Glutamatergic neuron (in vitro differentiated cells): ENCODE measurements around the gene HELT. TPM values are rescaled to one million over a fixed set of nuclear protein-coding genes. Genes with fewer than 3 reads are reported as not detected.

Experiments
- DNase-seq: peaks from one replicate; pipeline ENCODE4 v3.0.0; 2022
- H3K27ac Mint-ChIP-seq: one replicate; pipeline ENCODE4 v1.8.0; 2020; ENCODE audit warnings: mild to moderate bottlenecking, mixed read lengths, inconsistent platforms; ENCODE audit not compliant: unreplicated experiment
- H3K27me3 Mint-ChIP-seq: one replicate; pipeline ENCODE4 v1.8.0; 2020; ENCODE audit warnings: mild to moderate bottlenecking, moderate library complexity, mixed read lengths, inconsistent platforms; ENCODE audit not compliant: unreplicated experiment
- H3K36me3 Mint-ChIP-seq: one replicate; pipeline ENCODE4 v1.8.0; 2020; ENCODE audit warnings: mild to moderate bottlenecking, mixed read lengths, inconsistent platforms; ENCODE audit not compliant: unreplicated experiment
- H3K4me1 Mint-ChIP-seq: one replicate; pipeline ENCODE4 v1.8.0; 2020; ENCODE audit warnings: mild to moderate bottlenecking, low read depth, mixed read lengths, inconsistent platforms; ENCODE audit not compliant: unreplicated experiment
- H3K4me3 Mint-ChIP-seq: one replicate; pipeline ENCODE4 v1.8.0; 2020; ENCODE audit warnings: mild to moderate bottlenecking, mixed read lengths, inconsistent platforms; ENCODE audit not compliant: unreplicated experiment
- H3K9me3 Mint-ChIP-seq: one replicate; pipeline ENCODE4 v1.8.0; 2020; ENCODE audit warnings: mild to moderate bottlenecking, moderate library complexity, mixed read lengths, inconsistent platforms; ENCODE audit not compliant: unreplicated experiment
- CTCF ChIP-seq: fragments of 200-600 bp; sonication (generic); IDR thresholded peaks from one replicate; pipeline ENCODE4 v1.5.0; 2021; ENCODE audit not compliant: partially characterized antibody, unreplicated experiment
- total RNA-seq: library from RNA; stranded (reverse); fragmentation: NEBNext Ultra II Directional; extraction: Animal tissue kit (Norgen Biotek cat#: 25700); gene quantifications from one replicate; pipeline ENCODE4 v1.2.1, GENCODE V29; 2021; ENCODE audit not compliant: unreplicated experiment

The HELT gene
- total RNA-seq, 1 donor from 2014 or later, result not detected

GRCh38 chr4:185066179-185066578 lies 47.9 kb downstream of the HELT start:
- DNase-seq, result no peak
- no peak for TF ChIP-seq CTCF
- Mint-ChIP-seq H3K27me3 (peaks cover 2% of the 10 kb centered on the region), H3K9me3 (no peaks in the 10 kb centered on the region), H3K4me1 (no peaks in the 10 kb centered on the region), H3K36me3 (peaks cover 6% of the 10 kb centered on the region), H3K27ac (no peak overlapping the region), H3K4me3 (no peak overlapping the region)

GRCh38 chr4:185068837-185069236 lies 50.5 kb downstream of the HELT start:
- H3K9me3 Mint-ChIP-seq, result no peaks in the 10 kb centered on the region
- TF ChIP-seq CTCF, result no peak
- no peak overlapping the region for H3K4me3 Mint-ChIP-seq
- H3K27ac Mint-ChIP-seq, result no peak overlapping the region
- no peaks in the 10 kb centered on the region for H3K4me1 Mint-ChIP-seq
- no peak for DNase-seq
- peaks cover 2% of the 10 kb centered on the region for H3K27me3 Mint-ChIP-seq
- no peaks in the 10 kb centered on the region for H3K36me3 Mint-ChIP-seq

Other genes starting within 250 kb of the HELT start
- 31.7 TPM for gene ACSL1, start 192.5 kb upstream of the HELT start, total RNA-seq
- gene SLC25A4, start 124.8 kb downstream of the HELT start, total RNA-seq, result 44.7 TPM
- gene CFAP97, start 185.5 kb downstream of the HELT start, total RNA-seq, result 28.4 TPM
- 27.5 TPM for gene SNX25, start 191.1 kb downstream of the HELT start, total RNA-seq